IPS-18a (cell line): ENCODE results near the gene ADAM15.
A peak's percentile ranks its signal among the peaks of the same experiment; 100 is the strongest.

Experiments
- H3K27ac ChIP-seq: one replicate; pipeline ENCODE4 v1.5.1; 2013; ENCODE audit warnings: low read length
- H3K27me3 ChIP-seq: one replicate; pipeline ENCODE4 v1.6.1; 2013; ENCODE audit warnings: mild to moderate bottlenecking, low read length; ENCODE audit not compliant: control insufficient read depth, insufficient read depth
- H3K36me3 ChIP-seq: one replicate; pipeline ENCODE4 v1.6.1; 2013; ENCODE audit warnings: low read depth, low read length; ENCODE audit not compliant: control insufficient read depth
- H3K4me1 ChIP-seq: one replicate; pipeline ENCODE4 v1.6.1; 2013; ENCODE audit warnings: low read depth, low read length; ENCODE audit not compliant: control insufficient read depth
- H3K4me3 ChIP-seq: one replicate; pipeline ENCODE4 v1.5.1; 2013; ENCODE audit warnings: low read length
- H3K9ac ChIP-seq: one replicate; pipeline ENCODE4 v1.6.1; 2013; ENCODE audit warnings: mild to moderate bottlenecking, low read length, moderate library complexity
- H3K9me3 ChIP-seq: one replicate; pipeline ENCODE4 v1.6.1; 2013; ENCODE audit warnings: low read depth, low read length; ENCODE audit not compliant: control insufficient read depth

Gene ADAM15

DNA sequence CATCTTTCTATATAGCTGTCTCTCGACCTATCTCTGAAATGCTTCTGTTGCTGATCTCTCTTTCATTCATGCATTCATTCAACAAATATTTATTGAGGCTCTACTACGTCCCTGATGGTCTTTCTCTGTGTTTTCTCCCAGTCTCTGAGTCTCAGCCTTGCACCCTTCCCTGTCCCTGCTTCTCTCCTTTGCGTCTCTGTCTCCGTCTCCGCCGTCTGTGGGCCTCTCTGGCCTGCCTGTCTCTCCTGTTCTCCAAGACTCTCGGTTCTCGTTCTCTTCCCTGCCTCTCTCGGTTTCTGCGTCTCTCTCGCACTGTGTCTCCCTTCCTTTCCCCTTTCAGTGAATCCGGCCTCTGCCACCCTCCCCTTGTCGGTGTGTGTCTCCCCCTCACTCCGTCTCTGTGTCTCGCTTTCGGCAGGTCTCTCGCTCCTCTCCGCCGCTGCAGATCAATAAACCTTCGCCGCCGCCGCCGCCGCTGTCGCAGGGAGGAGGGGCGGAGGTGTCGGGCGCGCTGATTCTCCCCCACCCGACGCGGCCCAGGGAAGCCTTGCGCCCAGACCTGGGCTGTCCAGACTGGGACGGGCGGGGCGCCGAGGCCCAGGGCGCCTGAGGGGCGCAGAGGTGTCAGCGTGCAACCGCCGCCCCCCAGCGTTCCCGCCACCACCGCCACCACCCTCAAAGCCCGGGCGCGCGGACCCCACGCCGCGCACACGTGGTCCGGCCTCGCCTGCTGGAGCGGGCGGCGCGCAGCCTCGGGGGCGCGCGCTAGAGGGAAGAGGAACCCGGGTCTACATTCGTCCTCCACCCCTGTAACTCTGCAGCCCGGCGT lies 30.6 kb downstream of the ADAM15 start:
- Histone ChIP-seq H3K36me3 (no peaks in the 10 kb centered on the region), H3K27ac (no peak overlapping the region), H3K9ac (no peak overlapping the region), H3K27me3 (peaks cover 73% of the 10 kb centered on the region), H3K9me3 (no peaks in the 10 kb centered on the region), H3K4me3 (peak overlapping the region; percentile 54), H3K4me1 (peaks cover 14% of the 10 kb centered on the region)

DNA sequence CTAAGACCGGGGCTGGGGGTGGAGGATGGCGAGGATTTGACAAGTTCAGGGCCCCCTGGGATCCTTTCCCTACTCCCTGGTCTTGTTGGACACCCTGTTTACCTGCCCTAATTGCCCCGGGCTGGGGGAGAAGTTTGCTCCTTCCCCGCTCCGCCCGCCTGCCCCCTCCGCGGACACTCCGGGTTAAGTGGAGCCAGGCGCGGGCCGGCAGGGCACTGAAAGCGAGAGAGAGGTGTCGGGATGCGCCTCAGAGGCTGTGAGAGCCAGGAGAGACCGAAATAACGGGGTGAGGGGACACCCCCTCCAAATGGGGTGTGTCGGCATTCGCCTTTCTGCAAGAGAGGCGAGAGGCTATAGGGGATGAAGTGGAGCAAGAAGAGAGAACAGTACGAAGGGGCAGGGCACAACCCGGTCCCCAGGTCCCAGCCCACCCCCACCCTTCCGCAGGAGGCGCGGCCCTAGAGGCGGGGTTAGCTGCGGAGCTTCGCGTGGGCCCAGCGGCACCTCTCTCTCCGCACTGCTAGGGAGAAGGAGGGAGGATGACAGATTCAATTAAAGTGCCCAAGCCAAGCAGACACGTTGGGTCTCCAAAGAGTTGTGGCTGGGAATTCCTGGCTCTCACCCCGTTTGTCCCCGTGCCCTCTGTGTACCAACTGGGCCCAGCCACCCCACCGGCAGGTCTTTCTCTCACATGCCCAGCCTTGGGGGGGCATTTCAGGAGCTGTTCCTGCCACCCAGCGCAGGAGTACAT lies 31.4 kb downstream of the ADAM15 start:
- Histone ChIP-seq H3K27ac (no peak overlapping the region), H3K4me3 (peak overlapping the region; percentile 36), H3K9ac (no peak overlapping the region), H3K36me3 (no peaks in the 10 kb centered on the region), H3K4me1 (peaks cover 14% of the 10 kb centered on the region), H3K27me3 (peaks cover 70% of the 10 kb centered on the region), H3K9me3 (no peaks in the 10 kb centered on the region)

- H3K4me1 ChIP-seq = peaks cover 14% of the 10 kb centered on the region
- peaks cover 63% of the 10 kb centered on the region for H3K27me3 ChIP-seq
Measured at GRCh38 chr1:155083052-155083541, 32.0 kb downstream of the ADAM15 start.

DNA sequence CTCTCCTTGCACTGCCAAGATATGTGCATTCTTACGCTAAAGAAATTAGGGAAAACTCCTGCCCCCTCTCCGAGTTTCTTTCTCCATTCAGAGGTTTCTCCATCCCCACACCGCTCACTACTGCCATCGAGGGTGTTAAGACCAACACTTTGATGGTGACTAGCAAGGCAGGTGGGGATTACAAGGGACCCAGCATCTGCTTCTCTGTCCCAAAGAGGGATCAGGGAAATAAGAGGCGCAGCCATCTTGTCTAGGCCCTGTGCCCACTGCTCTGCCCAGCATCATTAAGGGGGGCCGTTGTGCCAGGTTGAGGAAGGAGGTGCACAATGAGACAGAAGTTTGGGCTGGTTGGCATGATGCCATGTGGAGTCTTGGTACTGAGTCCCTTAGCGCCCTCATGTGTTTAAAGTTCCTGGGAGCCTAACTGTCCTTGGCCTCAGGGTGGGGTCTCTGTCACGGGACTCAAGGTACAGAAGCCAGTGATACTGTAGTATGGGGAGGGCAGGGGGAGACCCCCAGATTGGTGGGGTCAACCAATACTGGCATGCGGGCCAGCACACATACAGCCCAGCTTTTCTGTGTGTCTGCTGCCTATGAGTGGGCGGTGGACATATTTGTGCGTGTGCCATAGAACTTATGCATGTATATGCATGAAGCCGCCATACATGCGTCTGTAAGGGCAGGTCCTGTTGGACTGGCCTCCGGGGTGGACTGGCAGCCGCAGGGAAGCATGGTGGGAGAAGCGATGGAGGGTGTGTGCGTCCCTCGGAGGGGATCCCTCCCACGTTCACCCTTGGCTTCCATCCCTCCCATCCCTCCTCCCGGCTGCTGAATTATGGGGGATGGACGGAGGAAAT lies 33.0 kb downstream of the ADAM15 start:
- Histone ChIP-seq H3K27me3 (peaks cover 54% of the 10 kb centered on the region), H3K27ac (no peak overlapping the region), H3K4me1 (peaks cover 14% of the 10 kb centered on the region), H3K9ac (no peak overlapping the region), H3K9me3 (no peaks in the 10 kb centered on the region), H3K36me3 (no peaks in the 10 kb centered on the region), H3K4me3 (peak overlapping the region; percentile 92)

More at GRCh38 chr1:155083052-155083541, 32.0 kb downstream of the ADAM15 start:
- Histone ChIP-seq H3K36me3 (no peaks in the 10 kb centered on the region), H3K9ac (no peak overlapping the region), H3K4me3 (no peak overlapping the region), H3K9me3 (no peaks in the 10 kb centered on the region), H3K27ac (no peak overlapping the region)

GRCh38 chr1:155084722-155085503 lies 33.8 kb downstream of the ADAM15 start:
- Histone ChIP-seq H3K4me3 (peak overlapping the region; percentile 92), H3K27ac (no peak overlapping the region), H3K9ac (peak overlapping the region; percentile 49), H3K9me3 (no peaks in the 10 kb centered on the region), H3K36me3 (no peaks in the 10 kb centered on the region), H3K27me3 (peaks cover 46% of the 10 kb centered on the region), H3K4me1 (peaks cover 14% of the 10 kb centered on the region)

GRCh38 chr1:155085504-155086127 lies 34.5 kb downstream of the ADAM15 start:
- Histone ChIP-seq H3K4me3 (peak overlapping the region; percentile 92), H3K9me3 (no peaks in the 10 kb centered on the region), H3K36me3 (no peaks in the 10 kb centered on the region), H3K27ac (no peak overlapping the region), H3K9ac (peak overlapping the region; percentile 49), H3K27me3 (peaks cover 39% of the 10 kb centered on the region), H3K4me1 (peaks cover 14% of the 10 kb centered on the region)

GRCh38 chr1:155086128-155086741 lies 35.1 kb downstream of the ADAM15 start:
- H3K9ac ChIP-seq = no peak overlapping the region

DNA sequence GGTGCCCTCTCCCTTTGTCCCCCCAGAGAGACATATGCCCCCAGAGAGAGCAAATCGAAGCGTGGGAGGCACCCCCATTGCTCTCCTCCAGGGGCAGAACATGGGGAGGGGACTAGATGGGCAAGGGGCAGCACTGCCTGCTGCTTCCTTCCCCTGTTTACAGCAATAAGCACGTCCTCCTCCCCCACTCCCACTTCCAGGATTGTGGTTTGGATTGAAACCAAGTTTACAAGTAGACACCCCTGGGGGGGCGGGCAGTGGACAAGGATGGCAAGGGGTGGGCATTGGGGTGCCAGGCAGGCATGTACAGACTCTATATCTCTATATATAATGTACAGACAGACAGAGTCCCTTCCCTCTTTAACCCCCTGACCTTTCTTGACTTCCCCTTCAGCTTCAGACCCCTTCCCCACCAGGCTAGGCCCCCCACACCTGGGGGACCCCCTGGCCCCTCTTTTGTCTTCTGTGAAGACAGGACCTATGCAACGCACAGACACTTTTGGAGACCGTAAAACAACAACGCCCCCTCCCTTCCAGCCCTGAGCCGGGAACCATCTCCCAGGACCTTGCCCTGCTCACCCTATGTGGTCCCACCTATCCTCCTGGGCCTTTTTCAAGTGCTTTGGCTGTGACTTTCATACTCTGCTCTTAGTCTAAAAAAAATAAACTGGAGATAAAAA lies 35.9 kb downstream of the ADAM15 start:
- Histone ChIP-seq H3K4me1 (peaks cover 14% of the 10 kb centered on the region), H3K4me3 (no peak overlapping the region), H3K9me3 (no peaks in the 10 kb centered on the region), H3K27me3 (peaks cover 30% of the 10 kb centered on the region), H3K9ac (no peak overlapping the region), H3K27ac (no peak overlapping the region), H3K36me3 (no peaks in the 10 kb centered on the region)

More at GRCh38 chr1:155086128-155086741, 35.1 kb downstream of the ADAM15 start:
- Histone ChIP-seq H3K4me1 (peaks cover 14% of the 10 kb centered on the region), H3K27me3 (peaks cover 33% of the 10 kb centered on the region), H3K36me3 (no peaks in the 10 kb centered on the region), H3K9me3 (no peaks in the 10 kb centered on the region), H3K4me3 (no peak overlapping the region), H3K27ac (no peak overlapping the region)

- Histone ChIP-seq H3K9ac (no peak overlapping the region), H3K4me3 (no peak overlapping the region), H3K27ac (no peak overlapping the region), H3K27me3 (peaks cover 13% of the 10 kb centered on the region), H3K9me3 (no peaks in the 10 kb centered on the region), H3K4me1 (no peaks in the 10 kb centered on the region), H3K36me3 (no peaks in the 10 kb centered on the region)
Measured at GRCh38 chr1:155091071-155092051, 40.2 kb downstream of the ADAM15 start.
